Smooth muscle cell (in vitro differentiated cells): Measurements from ENCODE around the gene DNAJC12. TPM values are rescaled to one million over a fixed set of nuclear protein-coding genes. Genes with fewer than 3 reads are reported as not detected.

Source experiments
- DNase-seq: peaks from one replicate; lab custom pipeline; 2025; ENCODE audit not compliant: unreplicated experiment; lab: John Stamatoyannopoulos, UW
- H2AFZ ChIP-seq: fragments of 200-600 bp; sonication (generic); 2 replicates; pipeline ENCODE4 v1.6.0; 2016; ENCODE audit warnings: antibody characterized with exemption, low read depth, mild to moderate bottlenecking
- H3F3A ChIP-seq: fragments of 200-600 bp; sonication (generic); 2 replicates; pipeline ENCODE4 v1.6.0; 2017; ENCODE audit warnings: antibody characterized with exemption, low read depth
- H3K27ac ChIP-seq: fragments of 200-600 bp; sonication (generic); 2 replicates; pipeline ENCODE4 v1.5.1; 2016; ENCODE audit warnings: low read depth, mild to moderate bottlenecking
- H3K27me3 ChIP-seq: fragments of 200-600 bp; sonication (generic); 2 replicates; pipeline ENCODE4 v1.6.1; 2016; ENCODE audit warnings: low read depth, mild to moderate bottlenecking
- H3K36me3 ChIP-seq: fragments of 200-600 bp; sonication (generic); 2 replicates; pipeline ENCODE4 v1.5.1; 2016; ENCODE audit warnings: low read depth
- H3K4me1 ChIP-seq: fragments of 200-600 bp; sonication (generic); 2 replicates; pipeline ENCODE4 v1.5.1; 2016; ENCODE audit warnings: low read depth
- H3K4me2 ChIP-seq: fragments of 200-600 bp; sonication (generic); 2 replicates; pipeline ENCODE4 v1.6.0; 2016; ENCODE audit warnings: mild to moderate bottlenecking
- H3K4me3 ChIP-seq: fragments of 200-600 bp; sonication (generic); 2 replicates; pipeline ENCODE4 v1.5.1; 2016; ENCODE audit warnings: mild to moderate bottlenecking
- H3K79me2 ChIP-seq: fragments of 200-600 bp; sonication (generic); 2 replicates; pipeline ENCODE4 v1.6.0; 2016; ENCODE audit warnings: low read depth, mild to moderate bottlenecking
- H3K9ac ChIP-seq: fragments of 200-600 bp; sonication (generic); 2 replicates; pipeline ENCODE4 v1.6.0; 2016; ENCODE audit warnings: low read depth
- H3K9me3 ChIP-seq: fragments of 200-600 bp; sonication (generic); replicated peaks from 2 replicates; pipeline ENCODE4 v1.5.1; 2016; ENCODE audit warnings: low read depth
- H4K20me1 ChIP-seq: fragments of 200-600 bp; sonication (generic); 2 replicates; pipeline ENCODE4 v1.6.0; 2016; ENCODE audit warnings: low read depth
- CTCF ChIP-seq: fragments of 200-600 bp; sonication (generic); IDR thresholded peaks from 2 replicates; pipeline ENCODE4 v1.5.1; 2017; ENCODE audit warnings: borderline replicate concordance, mild to moderate bottlenecking, antibody characterized with exemption; ENCODE audit not compliant: insufficient read depth, poor library complexity, severe bottlenecking
- WGBS: methylation state at CpG from one replicate; pipeline ENCODE4 v1.1.7; 2016; ENCODE audit warnings: low lambda C conversion rate; 5-methylcytosine and 5-hydroxymethylcytosine counted together
- polyA plus RNA-seq: library from polyadenylated mRNA; unstranded; fragments of >200 nt; fragmentation: Nextera tagmentation; extraction: Ambion mirVana; gene quantifications from 2 replicates; pipeline ENCODE4 v1.2.1, GENCODE V29; 2016
- total RNA-seq: library from RNA; depleted of rRNA; stranded (reverse); fragments of >200 nt; gene quantifications from 2 replicates; pipeline ENCODE4 v1.2.3, GENCODE V29; 2014

DNAJC12 gene
- total and polyA plus RNA-seq, 2 experiments from 2014 or later, result 0.82 to 2.1 TPM

- H3K9ac ChIP-seq, result no peak overlapping the region
- H4K20me1 ChIP-seq, result no peaks in the 10 kb centered on the region
- 82% methylated on average over 2 of the region's 2 CpGs for WGBS
Measured at GRCh38 chr10:67789769-67790168, 48.2 kb downstream of the DNAJC12 start.

GRCh38 chr10:67788028-67788886 lies 49.7 kb downstream of the DNAJC12 start:
- no peaks in the 10 kb centered on the region for H3K36me3 ChIP-seq
- H3K4me2 ChIP-seq, result no peak overlapping the region
- no peaks in the 10 kb centered on the region for H3K27me3 ChIP-seq
- no peak overlapping the region for H2AFZ ChIP-seq
- peak; percentile 45 for TF ChIP-seq CTCF
- no peak for DNase-seq
- 33% methylated on average over 15 of the region's 15 CpGs for WGBS
- H3K9ac ChIP-seq, result no peak overlapping the region
- no peak overlapping the region for H3K4me3 ChIP-seq
- no peaks in the 10 kb centered on the region for H3K4me1 ChIP-seq
- H3F3A ChIP-seq, result no peaks in the 10 kb centered on the region
- H3K79me2 ChIP-seq, result no peaks in the 10 kb centered on the region
- no peaks in the 10 kb centered on the region for H3K9me3 ChIP-seq
- H4K20me1 ChIP-seq, result no peaks in the 10 kb centered on the region
- H3K27ac ChIP-seq, result no peak overlapping the region

More at GRCh38 chr10:67789769-67790168, 48.2 kb downstream of the DNAJC12 start:
- TF ChIP-seq CTCF, result no peak
- no peak overlapping the region for H3K4me2 ChIP-seq
- H3F3A ChIP-seq, result no peaks in the 10 kb centered on the region
- H2AFZ ChIP-seq, result no peak overlapping the region
- H3K27ac ChIP-seq, result no peak overlapping the region
- H3K9me3 ChIP-seq, result no peaks in the 10 kb centered on the region
- no peak overlapping the region for H3K4me3 ChIP-seq
- DNase-seq, result no peak
- H3K27me3 ChIP-seq, result no peaks in the 10 kb centered on the region
- H3K36me3 ChIP-seq, result no peaks in the 10 kb centered on the region
- no peaks in the 10 kb centered on the region for H3K79me2 ChIP-seq
- H3K4me1 ChIP-seq, result peaks cover under 1% of the 10 kb centered on the region

- no peak overlapping the region for H3K9ac ChIP-seq
- no peak overlapping the region for H3K4me2 ChIP-seq
- H3K4me3 ChIP-seq, result no peak overlapping the region
- H3K27ac ChIP-seq, result no peak overlapping the region
- WGBS, result 90% methylated on average over 1 of the region's 1 CpG
- H3F3A ChIP-seq, result no peaks in the 10 kb centered on the region
- DNase-seq, result no peak
- H4K20me1 ChIP-seq, result no peaks in the 10 kb centered on the region
- TF ChIP-seq CTCF, result no peak
- no peaks in the 10 kb centered on the region for H3K9me3 ChIP-seq
- no peaks in the 10 kb centered on the region for H3K27me3 ChIP-seq
- no peaks in the 10 kb centered on the region for H3K4me1 ChIP-seq
- H3K36me3 ChIP-seq, result no peaks in the 10 kb centered on the region
- no peak overlapping the region for H2AFZ ChIP-seq
- no peaks in the 10 kb centered on the region for H3K79me2 ChIP-seq
Measured at GRCh38 chr10:67785098-67785497, 52.9 kb downstream of the DNAJC12 start.
